ENCODE measurements around the gene UBXN10.

- TF ChIP-seq CTCF (IDR thresholded peaks at IDR 0.05; ENCODE audit: extremely low read depth in 1 of 2, insufficient read depth in 1 of 2, low read depth in 1 of 2, low read length in 2 of 2) (no peak), POLR2AphosphoS5 (IDR thresholded peaks at IDR 0.05; ENCODE audit: insufficient read depth, low read depth, low read length) (no peak), POLR2A (IDR thresholded peaks at IDR 0.05; ENCODE audit: low read depth, low read length) (no peak)
Observed at GRCh38 chr1:20190256-20191160, 4.6 kb downstream of the UBXN10 start.

All from endothelial cell of umbilical vein (primary cell).